Colonic mucosa (tissue), 4 donors: ENCODE measurements around the gene CCNL1. TPM values are rescaled to one million over a fixed set of nuclear protein-coding genes. Genes with fewer than 3 reads are reported as not detected.

ENCODE experiments used
- DNase-seq: peaks from one replicate; pipeline ENCODE4 v3.0.0-alpha.2; 2020
- H3K27ac ChIP-seq: fragments of 200-600 bp; one replicate; pipeline ENCODE4 v1.8.0; 2021
- H3K27me3 ChIP-seq: fragments of 200-600 bp; one replicate; pipeline ENCODE4 v1.8.0; 2021
- H3K36me3 ChIP-seq: fragments of 200-600 bp; one replicate; pipeline ENCODE4 v1.8.0; 2021
- H3K4me1 ChIP-seq: fragments of 200-600 bp; one replicate; pipeline ENCODE4 v1.8.0; 2021; ENCODE audit warnings: mild to moderate bottlenecking
- H3K4me3 ChIP-seq: fragments of 200-600 bp; one replicate; pipeline ENCODE4 v1.8.0; 2021
- H3K9ac ChIP-seq, 2 donors: one replicate each; pipeline ENCODE4 v1.7.0; 2013; ENCODE audit warnings: control low read depth in 2 of 2, low read depth in 2 of 2, low read length in 2 of 2
- H3K9me3 ChIP-seq: fragments of 200-600 bp; one replicate; pipeline ENCODE4 v1.8.0; 2021
- CTCF ChIP-seq: fragments of 200-600 bp; IDR thresholded peaks from one replicate; pipeline ENCODE4 v1.8.0; 2022; ENCODE audit warnings: antibody characterized with exemption, mild to moderate bottlenecking
- intact Hi-C: fragments of 100-400 bp; cut with DNase I; formaldehyde crosslinking; loops from one replicate; pipeline ENCODE4 v1.14.1; 2022
- total RNA-seq, 2 donors: library from RNA; stranded (reverse); fragmentation: NEBNext Ultra II Directional in 1 of 2; extraction: Animal tissue kit (Norgen Biotek cat#: 25700) in 1 of 2; gene quantifications; one replicate each; pipeline ENCODE4 v1.2.1, GENCODE V29; 2021
- donor health status: healthy.
- donor health status: DM: no; HTN: no; CAD: no.
- donor health status: DM: no; HTN: no; CAD: no.

The CCNL1 gene
- total RNA-seq, 2 donors from 2014 or later, result 76.4 to 103 TPM

- TF ChIP-seq CTCF, result no peak
- no peaks in the 10 kb centered on the region for H3K9me3 ChIP-seq
- intact Hi-C loops, result no loop called here
- no peak overlapping the region for H3K4me3 ChIP-seq
- H3K4me1 ChIP-seq, result no peaks in the 10 kb centered on the region
- H3K9ac ChIP-seq, result no peak overlapping the region
- H3K36me3 ChIP-seq, result no peaks in the 10 kb centered on the region
- H3K27me3 ChIP-seq, result no peaks in the 10 kb centered on the region
- DNase-seq, result no peak
- H3K27ac ChIP-seq, result no peak overlapping the region
Measured at GRCh38 chr3:157099326-157100095, 60.4 kb downstream of the CCNL1 start.

GRCh38 chr3:157098823-157099185 is 61.1 kb downstream of the CCNL1 start:
- Histone ChIP-seq H3K9me3 (no peaks in the 10 kb centered on the region), H3K36me3 (no peaks in the 10 kb centered on the region), H3K9ac (no peak overlapping the region), H3K4me3 (no peak overlapping the region), H3K4me1 (no peaks in the 10 kb centered on the region), H3K27ac (no peak overlapping the region), H3K27me3 (no peaks in the 10 kb centered on the region)
- intact Hi-C loops, result no loop called here
- no peak for TF ChIP-seq CTCF
- no peak for DNase-seq

- DNase-seq, result no peak
- no peak overlapping the region for H3K27ac ChIP-seq
Measured at GRCh38 chr3:157098121-157098822, 61.7 kb downstream of the CCNL1 start.

More at GRCh38 chr3:157098121-157098822, 61.7 kb downstream of the CCNL1 start:
- intact Hi-C loops, result no loop called here
- H3K9me3 ChIP-seq, result no peaks in the 10 kb centered on the region
- no peaks in the 10 kb centered on the region for H3K4me1 ChIP-seq
- no peak overlapping the region for H3K4me3 ChIP-seq
- no peak overlapping the region for H3K9ac ChIP-seq
- no peaks in the 10 kb centered on the region for H3K36me3 ChIP-seq
- no peaks in the 10 kb centered on the region for H3K27me3 ChIP-seq
- TF ChIP-seq CTCF, result no peak
